Measurements from ENCODE around the gene KIAA1217. TPM values are rescaled to one million over a fixed set of nuclear protein-coding genes. Genes with fewer than 3 reads are reported as not detected.

Gene KIAA1217
- total and polyA plus RNA-seq, 2 of the 8 experiments (the other 6 are each of a cell fraction or from before 2014, with no cell fraction given): 4.5 to 15.6 TPM

- no peak overlapping the region for H4K8ac ChIP-seq (ENCODE audit: extremely low read depth, insufficient read depth, low read length)
- H3K4ac ChIP-seq (replicated peaks; ENCODE audit: insufficient read length, low read depth, low read length): no peak overlapping the region
- no peak overlapping the region for H3K9ac ChIP-seq (replicated peaks in 1 of 4; ENCODE audit: extremely low read depth in 1 of 4, low read depth in 3 of 4, low read length in 3 of 4)
- no peak overlapping the region for H3K14ac ChIP-seq (ENCODE audit: insufficient read length)
- no peak overlapping the region for H2BK15ac ChIP-seq (ENCODE audit: low read length)
- ChIA-PET CTCF (ENCODE audit: partially characterized antibody) (interaction anchor here (1.0 to 1.2 kb wide), 3 partner anchors 17 to 169 kb away, joined by 3 to 4 read pairs (median 3); no protein-coding TSS in a partner anchor), POLR2A (ENCODE audit: partially characterized antibody) (no interaction called here)
- no peak overlapping the region for H2BK120ac ChIP-seq (replicated peaks; ENCODE audit: low read depth, low read length)
- H2BK20ac ChIP-seq (ENCODE audit: low read length): no peak overlapping the region
- no peaks in the 10 kb centered on the region for H3K9me3 ChIP-seq (ENCODE audit: insufficient read depth in 2 of 2, low read depth in 1 of 2, low read length in 1 of 2)
- H3K27me3 ChIP-seq (replicated peaks in 1 of 4; ENCODE audit: control insufficient read depth in 3 of 4, extremely low read depth in 1 of 4, insufficient read depth in 3 of 4, low read length in 3 of 4): no peaks in the 10 kb centered on the region
- no peak overlapping the region for H3K4me2 ChIP-seq (ENCODE audit: insufficient read depth in 1 of 2, low read depth in 2 of 2, low read length in 2 of 2)
- no peak overlapping the region for H3K27ac ChIP-seq (ENCODE audit: low read depth, low read length)
- no peaks in the 10 kb centered on the region for H3K79me1 ChIP-seq (ENCODE audit: low read depth, low read length)
- DNase-seq (ENCODE audit: low read depth in 1 of 2, low spot score in 2 of 2): no peak
- FAIRE-seq: no peak
- no peak overlapping the region for H3K18ac ChIP-seq (ENCODE audit: extremely low read depth, low read length)
- H3K23ac ChIP-seq (ENCODE audit: insufficient read length): no peak overlapping the region
- H3K23me2 ChIP-seq (ENCODE audit: low read depth, low read length): no peaks in the 10 kb centered on the region
- H3K79me2 ChIP-seq (ENCODE audit: control insufficient read depth in 1 of 2, insufficient read depth in 2 of 2, low read length in 2 of 2): no peaks in the 10 kb centered on the region
- H4K5ac ChIP-seq (ENCODE audit: insufficient read length, low read depth, low read length): no peak overlapping the region
- H4K20me1 ChIP-seq (replicated peaks in 1 of 2; ENCODE audit: control insufficient read depth in 1 of 2, insufficient read depth in 2 of 2, low read length in 2 of 2): no peaks in the 10 kb centered on the region
- WGBS, 2 experiments (ENCODE audit: extremely low coverage in 1 of 2, insufficient coverage in 1 of 2, insufficient read length in 1 of 2, insufficient replicate concordance in 2 of 2, low coverage in 1 of 2, low lambda C conversion rate in 2 of 2, missing lambda C conversion rate in 1 of 2): 93% methylated on average over 4 of the region's 4 CpGs; no CpG with 5 or more reads in 1 of the 2 experiments
- H3K4me3 ChIP-seq (ENCODE audit: extremely low read depth in 1 of 4, insufficient read depth in 2 of 4, low read depth in 3 of 4, low read length in 4 of 4): no peak overlapping the region
- H2BK12ac ChIP-seq (ENCODE audit: low read depth, low read length): no peak overlapping the region
- no peaks in the 10 kb centered on the region for H3K4me1 ChIP-seq (replicated peaks in 1 of 4; ENCODE audit: control insufficient read depth in 3 of 4, insufficient read depth in 4 of 4, low read length in 3 of 4)
- no peak for TF ChIP-seq POLR2AphosphoS5 (IDR thresholded peaks at IDR 0.05; ENCODE audit: low read depth, low read length)
- no peak for TF ChIP-seq KDM4A (IDR thresholded peaks at IDR 0.05; ENCODE audit: low read depth, low read length, severe bottlenecking)
- no peak for TF ChIP-seq SP4 (IDR thresholded peaks at IDR 0.05; ENCODE audit: low read length)
- no peak for TF ChIP-seq KDM1A (IDR thresholded peaks at IDR 0.05; ENCODE audit: borderline replicate concordance, low read length)
- no peak for TF ChIP-seq TAF7 (optimal IDR thresholded peaks at IDR 0.05; ENCODE audit: borderline replicate concordance, low read depth, low read length)
- no peak for TF ChIP-seq MAX (IDR thresholded peaks at IDR 0.05)
- no peak for TF ChIP-seq MAFK (IDR thresholded peaks at IDR 0.05; ENCODE audit: low read depth, low read length)
- TF ChIP-seq TCF12 (IDR thresholded peaks at IDR 0.05; ENCODE audit: low read depth, low read length): no peak
- TF ChIP-seq RXRA (IDR thresholded peaks at IDR 0.05; ENCODE audit: insufficient read depth, low read depth, low read length): no peak
- no peak for TF ChIP-seq CBX8 (IDR thresholded peaks at IDR 0.05; ENCODE audit: borderline replicate concordance, low read depth, low read length)
- TF ChIP-seq SIN3A (conservative IDR thresholded peaks at IDR 0.05 in 1 of 2, IDR thresholded peaks at IDR 0.05 in 1 of 2; ENCODE audit: low read depth in 1 of 2, low read length in 2 of 2): no peak
- TF ChIP-seq ATF2 (IDR thresholded peaks at IDR 0.05; ENCODE audit: low read length): no peak
- TF ChIP-seq TBP (IDR thresholded peaks at IDR 0.05; ENCODE audit: low read depth, low read length): no peak
- no peak overlapping the region for H3K56ac ChIP-seq (replicated peaks; ENCODE audit: insufficient read length, low read depth, low read length)
- H2AK5ac ChIP-seq (ENCODE audit: low read depth, low read length): no peak overlapping the region
- H2AFZ ChIP-seq (ENCODE audit: low read length): no peak overlapping the region
- no peaks in the 10 kb centered on the region for H3K36me3 ChIP-seq (ENCODE audit: control insufficient read depth in 2 of 4, insufficient read depth in 4 of 4, low read length in 3 of 4)
- no peak overlapping the region for H4K91ac ChIP-seq (replicated peaks; ENCODE audit: insufficient read length, low read length)
- H2BK5ac ChIP-seq (ENCODE audit: low read depth, low read length): no peak overlapping the region
Observed at GRCh38 chr10:24344279-24344678, 135.3 kb downstream of the KIAA1217 start.

All from H1 (cell line).